CD14-positive monocyte (primary cell): ENCODE data around the gene CARS2. TPM values are rescaled to one million over a fixed set of nuclear protein-coding genes. Genes with fewer than 3 reads are reported as not detected.
"Not testable (repeated sequence)": the region's sequence is repeated elsewhere in the genome, so short reads cannot be mapped to it uniquely, and the experiment has no call there.

Experiments
- DNase-seq, 3 donors: peaks; one replicate each; pipeline ENCODE4 v3.0.0-alpha.2; 2011 to 2022
- H2AFZ ChIP-seq: 2 replicates; pipeline ENCODE4 v1.6.0; 2012; ENCODE audit warnings: mild to moderate bottlenecking, low read depth, low read length, inconsistent platforms; ENCODE audit not compliant: insufficient read depth, poor library complexity, severe bottlenecking
- H3K27ac ChIP-seq, 2 donors: 1 replicate in 1 of 2; 2 replicates in 1 of 2; pipeline ENCODE4 v1.5.1; 2012 to 2013; ENCODE audit warnings: low read length in 2 of 2, control low read depth in 1 of 2, inconsistent platforms in 1 of 2, low read depth in 1 of 2, mild to moderate bottlenecking in 1 of 2
- H3K27me3 ChIP-seq, 2 donors: one replicate each; pipeline versions ENCODE4 v1.6.0 to v1.6.1; 2011 to 2013; ENCODE audit warnings: low read length in 2 of 2; ENCODE audit not compliant: control insufficient read depth in 2 of 2, insufficient read depth in 2 of 2
- H3K36me3 ChIP-seq, 2 donors: replicated peaks in 1 of 2; 1 replicate in 1 of 2; 2 replicates in 1 of 2; pipeline versions ENCODE4 v1.5.1 to v1.6.1; 2012 to 2013; ENCODE audit warnings: low read length in 2 of 2, control low read depth in 1 of 2, inconsistent platforms in 1 of 2, mild to moderate bottlenecking in 1 of 2; ENCODE audit not compliant: insufficient read depth in 2 of 2, control insufficient read depth in 1 of 2
- H3K4me1 ChIP-seq, 2 donors: 1 replicate in 1 of 2; 2 replicates in 1 of 2; pipeline versions ENCODE4 v1.5.1 to v1.6.1; 2012 to 2013; ENCODE audit warnings: low read length in 2 of 2, control low read depth in 1 of 2, inconsistent platforms in 1 of 2, mild to moderate bottlenecking in 1 of 2, moderate library complexity in 1 of 2; ENCODE audit not compliant: insufficient read depth in 2 of 2, control insufficient read depth in 1 of 2
- H3K4me2 ChIP-seq: replicated peaks from 2 replicates; pipeline ENCODE3; 2012; ENCODE audit warnings: low read length, moderate library complexity, mild to moderate bottlenecking; ENCODE audit not compliant: poor library complexity, severe bottlenecking; ENCODE audit errors: extremely low read depth
- H3K4me3 ChIP-seq, 3 experiments: fragments of 200-600 bp in 1 of 3; sonication (generic) in 1 of 3; replicated peaks in 1 of 3; 1 replicate in 2 of 3; 2 replicates in 1 of 3; pipeline ENCODE4 v1.5.1; 2011 to 2013; ENCODE audit warnings: low read length in 3 of 3, mild to moderate bottlenecking in 3 of 3, control low read depth in 2 of 3, low read depth in 2 of 3, inconsistent platforms in 1 of 3, moderate library complexity in 1 of 3
- H3K79me2 ChIP-seq: 2 replicates; pipeline ENCODE4 v1.6.0; 2012; ENCODE audit warnings: mild to moderate bottlenecking, control low read depth, inconsistent platforms, low read length, moderate library complexity; ENCODE audit not compliant: insufficient read depth
- H3K9ac ChIP-seq: 2 replicates; pipeline ENCODE4 v1.6.0; 2017; ENCODE audit warnings: low read length, mild to moderate bottlenecking; ENCODE audit not compliant: insufficient read depth, poor library complexity, severe bottlenecking
- H3K9me3 ChIP-seq, 2 donors: replicated peaks in 1 of 2; 1 replicate in 1 of 2; 2 replicates in 1 of 2; pipeline versions ENCODE4 v1.5.1 to v1.6.1; 2012 to 2013; ENCODE audit warnings: low read length in 2 of 2, control low read depth in 1 of 2; ENCODE audit not compliant: control insufficient read depth in 1 of 2, insufficient read depth in 1 of 2
- H4K20me1 ChIP-seq: 2 replicates; pipeline ENCODE4 v1.6.0; 2012; ENCODE audit warnings: mild to moderate bottlenecking, low read length, control low read depth, moderate library complexity; ENCODE audit not compliant: insufficient read depth
- H3K27ac Mint-ChIP-seq, 7 donors: one replicate each; pipeline ENCODE4 v1.8.0; 2020; ENCODE audit warnings: mild to moderate bottlenecking in 7 of 7, mixed read lengths in 7 of 7, moderate library complexity in 6 of 7, inconsistent platforms in 2 of 7
- H3K27me3 Mint-ChIP-seq, 3 donors: one replicate each; pipeline ENCODE4 v1.8.0; 2021 to 2022; ENCODE audit warnings: low read depth in 3 of 3, mild to moderate bottlenecking in 3 of 3, mixed read lengths in 3 of 3, moderate library complexity in 3 of 3, inconsistent platforms in 1 of 3
- H3K36me3 Mint-ChIP-seq, 2 donors: one replicate each; pipeline ENCODE4 v1.8.0; 2020; ENCODE audit warnings: mixed read lengths in 2 of 2, inconsistent platforms in 1 of 2, mild to moderate bottlenecking in 1 of 2
- H3K4me1 Mint-ChIP-seq: one replicate; pipeline ENCODE4 v1.8.0; 2020; ENCODE audit warnings: mild to moderate bottlenecking, mixed read lengths
- H3K4me3 Mint-ChIP-seq, 2 donors: one replicate each; pipeline ENCODE4 v1.8.0; 2020; ENCODE audit warnings: mild to moderate bottlenecking in 2 of 2, mixed read lengths in 2 of 2, moderate library complexity in 1 of 2
- H3K9me3 Mint-ChIP-seq, 7 donors: one replicate each; pipeline ENCODE4 v1.8.0; 2020 to 2022; ENCODE audit warnings: mixed read lengths in 7 of 7, mild to moderate bottlenecking in 6 of 7, moderate library complexity in 6 of 7, inconsistent platforms in 2 of 7
- WGBS: methylation state at CpG from one replicate; pipeline ENCODE4 v1.1.5; 2013; ENCODE audit warnings: missing lambda C conversion rate; ENCODE audit not compliant: insufficient coverage; 5-methylcytosine and 5-hydroxymethylcytosine counted together
- intact Hi-C, 2 donors: fragments of 100-400 bp; cut with micrococcal nuclease; formaldehyde crosslinking; loops; one replicate each; pipeline versions ENCODE4 v1.15.0 to v1.15.1; 2023
- polyA plus RNA-seq, 3 donors: library from polyadenylated mRNA; depleted of rRNA in 1 of 3; unstranded in 2 of 3; stranded (reverse) in 1 of 3; fragments of 300-500 nt in 2 of 3; fragments of >200 nt in 1 of 3; fragmentation: Illumina TruSeq in 2 of 3; gene quantifications; 1 replicate in 2 of 3; 2 replicates in 1 of 3; pipeline ENCODE4 v1.2.3, GENCODE V29; 2012 to 2021
- TF ChIP-seq, protein P1 (sequence below): fragments of 200-600 bp; IDR thresholded peaks from one replicate; pipeline ENCODE4 v1.8.0; 2022; ENCODE audit warnings: antibody characterized with exemption, mild to moderate bottlenecking

The CARS2 gene
- polyA plus RNA-seq, 3 donors: 130 to 305 (median 227) TPM

GRCh38 chr13:110634558-110634957 lies 71.4 kb downstream of the CARS2 start:
- 97% methylated on average over 19 of the region's 19 CpGs for WGBS
- Mint-ChIP-seq H3K36me3 (peaks cover 77 to 79% of the 10 kb centered on the region in 2 donors), H3K27me3 (no peaks in the 10 kb centered on the region), H3K4me1 (no peaks in the 10 kb centered on the region), H3K27ac (peak overlapping the region in 2 of 7 donors; percentile 54 to 61), H3K4me3 (no peak overlapping the region), H3K9me3 (peaks cover 0 to 5% (median 0%) of the 10 kb centered on the region in 7 donors)
- Histone ChIP-seq H2AFZ (no peak overlapping the region), H3K27ac (no peak overlapping the region), H3K9me3 (no peaks in the 10 kb centered on the region), H3K79me2 (peaks cover 12% of the 10 kb centered on the region), H3K27me3 (no peaks in the 10 kb centered on the region), H4K20me1 (peaks cover 81% of the 10 kb centered on the region), H3K4me3 (no peak overlapping the region), H3K36me3 (peaks cover 63 to 84% of the 10 kb centered on the region in 2 donors), H3K4me2 (no peak overlapping the region), H3K4me1 (no peaks in the 10 kb centered on the region), H3K9ac (no peak overlapping the region)
- TF ChIP-seq, protein P1, sequence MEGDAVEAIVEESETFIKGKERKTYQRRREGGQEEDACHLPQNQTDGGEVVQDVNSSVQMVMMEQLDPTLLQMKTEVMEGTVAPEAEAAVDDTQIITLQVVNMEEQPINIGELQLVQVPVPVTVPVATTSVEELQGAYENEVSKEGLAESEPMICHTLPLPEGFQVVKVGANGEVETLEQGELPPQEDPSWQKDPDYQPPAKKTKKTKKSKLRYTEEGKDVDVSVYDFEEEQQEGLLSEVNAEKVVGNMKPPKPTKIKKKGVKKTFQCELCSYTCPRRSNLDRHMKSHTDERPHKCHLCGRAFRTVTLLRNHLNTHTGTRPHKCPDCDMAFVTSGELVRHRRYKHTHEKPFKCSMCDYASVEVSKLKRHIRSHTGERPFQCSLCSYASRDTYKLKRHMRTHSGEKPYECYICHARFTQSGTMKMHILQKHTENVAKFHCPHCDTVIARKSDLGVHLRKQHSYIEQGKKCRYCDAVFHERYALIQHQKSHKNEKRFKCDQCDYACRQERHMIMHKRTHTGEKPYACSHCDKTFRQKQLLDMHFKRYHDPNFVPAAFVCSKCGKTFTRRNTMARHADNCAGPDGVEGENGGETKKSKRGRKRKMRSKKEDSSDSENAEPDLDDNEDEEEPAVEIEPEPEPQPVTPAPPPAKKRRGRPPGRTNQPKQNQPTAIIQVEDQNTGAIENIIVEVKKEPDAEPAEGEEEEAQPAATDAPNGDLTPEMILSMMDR: no peak
- intact Hi-C loops: no loop called here
- no peak for DNase-seq

- TF ChIP-seq, protein P1: no peak
- Mint-ChIP-seq H3K4me1 (no peaks in the 10 kb centered on the region), H3K36me3 (peaks cover 72 to 79% of the 10 kb centered on the region in 2 donors), H3K4me3 (no peak overlapping the region), H3K27me3 (no peaks in the 10 kb centered on the region), H3K27ac (peak overlapping the region in 1 of 7 donors; percentile 10), H3K9me3 (peaks cover 0 to 5% (median 0%) of the 10 kb centered on the region in 7 donors)
- H3K27ac ChIP-seq: no peak overlapping the region
- WGBS: 93% methylated on average over 3 of the region's 8 CpGs
- no peaks in the 10 kb centered on the region for H3K4me1 ChIP-seq
- peaks cover 12% of the 10 kb centered on the region for H3K79me2 ChIP-seq
- intact Hi-C loops: no loop called here
- no peak overlapping the region for H2AFZ ChIP-seq
- H3K36me3 ChIP-seq: peaks cover 57 to 84% of the 10 kb centered on the region in 2 donors
- DNase-seq: no peak
- peaks cover 80% of the 10 kb centered on the region for H4K20me1 ChIP-seq
- H3K9me3 ChIP-seq: no peaks in the 10 kb centered on the region
- no peak overlapping the region for H3K4me3 ChIP-seq
- no peak overlapping the region for H3K9ac ChIP-seq
- no peak overlapping the region for H3K4me2 ChIP-seq
- H3K27me3 ChIP-seq: no peaks in the 10 kb centered on the region
These were observed 72.1 kb downstream of the CARS2 start for GRCh38 chr13:110633776-110634175.

- H3K9ac ChIP-seq, intact Hi-C loops, H3K4me3 ChIP-seq, H2AFZ ChIP-seq, DNase-seq, H3K4me3 Mint-ChIP-seq, H3K4me1 Mint-ChIP-seq, H3K9me3 ChIP-seq, H3K9me3 Mint-ChIP-seq, H3K27me3 ChIP-seq, H3K27ac ChIP-seq, H3K4me1 ChIP-seq, H3K4me2 ChIP-seq, H3K27me3 Mint-ChIP-seq: not testable (repeated sequence)
- H3K79me2 ChIP-seq: peaks cover 21% of the 10 kb centered on the region
- H3K36me3 Mint-ChIP-seq: peaks cover 72 to 83% of the 10 kb centered on the region in 2 donors
- peaks cover 58 to 84% of the 10 kb centered on the region in 2 donors for H3K36me3 ChIP-seq
- WGBS: no CpG with 5 or more reads among the region's 15 CpGs
- H4K20me1 ChIP-seq: peaks cover 80% of the 10 kb centered on the region
- H3K27ac Mint-ChIP-seq: peak overlapping the region in 3 of 7 donors; percentile 1 to 30 (median 4)
These were observed 73.7 kb downstream of the CARS2 start for GRCh38 chr13:110632255-110632654.
